Nephron progenitor cell (in vitro differentiated cells): ENCODE measurements around the gene ARPC2.
"Not testable (repeated sequence)": the region's sequence is repeated elsewhere in the genome, so short reads cannot be mapped to it uniquely, and the experiment has no call there.

ENCODE experiments used
- DNase-seq: peaks from one replicate; pipeline ENCODE4 v3.0.0; 2021
- H3K27ac Mint-ChIP-seq: 2 replicates; pipeline ENCODE4 v1.8.0; 2021; ENCODE audit warnings: mild to moderate bottlenecking, moderate library complexity, mixed read lengths
- H3K27me3 Mint-ChIP-seq: 2 replicates; pipeline ENCODE4 v1.8.0; 2021; ENCODE audit warnings: mild to moderate bottlenecking, low read depth, mixed read lengths; ENCODE audit not compliant: poor library complexity
- H3K36me3 Mint-ChIP-seq: 2 replicates; pipeline ENCODE4 v1.8.0; 2021; ENCODE audit warnings: low read depth, mixed read lengths
- H3K4me1 Mint-ChIP-seq: 2 replicates; pipeline ENCODE4 v1.8.0; 2021; ENCODE audit warnings: mixed read lengths
- H3K4me3 Mint-ChIP-seq: 2 replicates; pipeline ENCODE4 v1.8.0; 2021; ENCODE audit warnings: mild to moderate bottlenecking, moderate library complexity, mixed read lengths
- H3K9me3 Mint-ChIP-seq: 2 replicates; pipeline ENCODE4 v1.8.0; 2021; ENCODE audit warnings: mild to moderate bottlenecking, moderate library complexity, mixed read lengths
- CTCF ChIP-seq: fragments of 200-600 bp; sonication (generic); IDR thresholded peaks from 2 replicates; pipeline ENCODE4 v1.5.0; 2021; ENCODE audit warnings: antibody characterized with exemption

ARPC2 gene

GRCh38 chr2:218216674-218217359 lies at the start of gene ARPC2:
TSS of gene ARPC2 (plus strand) at chr2:218217189. CDS start at chr2:218217471, 282 bp downstream.
- Mint-ChIP-seq H3K9me3 (no peaks in the 10 kb centered on the region), H3K4me1 (peaks cover 49% of the 10 kb centered on the region), H3K4me3 (peak within 1 kb of the TSS; percentile 95), H3K27me3 (peaks cover 19% of the 10 kb centered on the region), H3K27ac (peak within 1 kb of the TSS; percentile 75), H3K36me3 (peaks cover 10% of the 10 kb centered on the region)
- no peak for TF ChIP-seq CTCF
- DNase-seq: peak; percentile 93

- no peak for DNase-seq
- no peak for TF ChIP-seq CTCF
- H3K4me3 Mint-ChIP-seq: no peak overlapping the region
- peaks cover 55% of the 10 kb centered on the region for H3K27me3 Mint-ChIP-seq
- no peak overlapping the region for H3K27ac Mint-ChIP-seq
- H3K4me1 Mint-ChIP-seq: peaks cover 5% of the 10 kb centered on the region
- no peaks in the 10 kb centered on the region for H3K36me3 Mint-ChIP-seq
- H3K9me3 Mint-ChIP-seq: peaks cover 6% of the 10 kb centered on the region
Observed at GRCh38 chr2:218168016-218168415, 49.0 kb upstream of the ARPC2 start.

- peak; percentile 70 for TF ChIP-seq CTCF
- Mint-ChIP-seq H3K36me3 (no peaks in the 10 kb centered on the region), H3K27me3 (peaks cover 47% of the 10 kb centered on the region), H3K4me1 (peaks cover 5% of the 10 kb centered on the region), H3K4me3 (no peak overlapping the region), H3K9me3 (peaks cover 5% of the 10 kb centered on the region), H3K27ac (no peak overlapping the region)
- DNase-seq: peak; percentile 75
Observed at GRCh38 chr2:218168635-218169462, 48.1 kb upstream of the ARPC2 start.

DNA sequence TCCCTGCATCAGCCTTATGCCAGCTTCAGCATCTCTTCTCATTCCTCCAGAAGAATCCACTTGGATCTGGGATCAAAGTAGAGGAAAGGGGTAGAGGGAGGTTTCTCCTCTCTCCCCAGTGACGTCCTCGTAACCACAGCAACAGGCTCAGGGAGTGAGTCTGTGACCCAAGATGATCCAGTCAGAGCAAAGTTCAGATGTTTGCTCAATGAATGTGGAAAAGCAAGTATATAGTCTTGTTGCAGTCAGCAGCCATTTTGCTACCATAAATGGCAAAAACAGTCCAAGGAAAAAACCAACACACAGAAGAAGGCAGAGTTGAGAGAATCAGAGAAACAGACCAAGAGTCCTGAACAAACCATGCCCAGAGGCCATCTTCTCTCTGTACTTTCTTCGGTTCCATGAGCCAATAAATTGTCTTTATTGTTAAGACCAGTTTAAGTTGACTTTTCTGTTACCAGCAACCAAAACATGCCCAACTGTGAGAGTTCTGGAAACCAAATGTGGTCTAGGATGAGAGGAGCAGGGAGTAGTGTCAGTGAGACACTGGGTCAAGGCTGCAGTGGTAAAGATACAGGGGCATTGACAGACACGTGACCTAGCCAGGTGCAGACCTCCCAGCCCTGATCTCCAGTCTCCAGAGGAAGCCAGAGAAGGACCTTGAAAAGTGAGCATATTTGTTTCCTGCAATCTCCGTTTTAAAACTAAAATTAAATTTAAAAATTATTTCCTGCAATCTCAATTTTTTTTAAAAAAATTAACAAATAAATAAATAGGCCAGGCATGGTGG lies 47.0 kb upstream of the ARPC2 start:
- peaks cover 5% of the 10 kb centered on the region for H3K4me1 Mint-ChIP-seq
- DNase-seq: no peak
- no peak overlapping the region for H3K4me3 Mint-ChIP-seq
- H3K27ac Mint-ChIP-seq: no peak overlapping the region
- peaks cover 38% of the 10 kb centered on the region for H3K27me3 Mint-ChIP-seq
- TF ChIP-seq CTCF: no peak
- no peaks in the 10 kb centered on the region for H3K9me3 Mint-ChIP-seq
- H3K36me3 Mint-ChIP-seq: no peaks in the 10 kb centered on the region

DNA sequence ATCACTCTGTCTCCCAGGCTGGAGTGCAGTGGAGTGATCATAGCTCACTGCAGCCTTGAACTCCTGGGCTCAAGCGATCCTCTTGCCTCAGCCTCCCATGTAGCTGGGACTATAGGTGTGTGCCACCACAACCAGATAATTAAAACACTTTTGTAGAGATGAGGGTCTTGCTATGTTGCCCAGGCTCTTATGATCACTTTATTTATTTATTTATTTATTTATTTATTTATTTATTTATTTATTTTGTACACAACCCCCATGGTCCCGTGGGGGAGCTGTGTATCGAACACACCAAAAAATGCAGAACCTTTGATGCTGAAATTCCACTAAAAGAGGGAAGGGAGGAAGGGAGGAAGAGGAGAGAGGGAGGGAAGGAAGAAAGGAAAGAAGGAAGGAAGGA lies 45.2 kb upstream of the ARPC2 start:
- not testable (repeated sequence) for H3K27ac Mint-ChIP-seq, H3K4me1 Mint-ChIP-seq, H3K9me3 Mint-ChIP-seq, H3K36me3 Mint-ChIP-seq, DNase-seq, H3K4me3 Mint-ChIP-seq
- peaks cover 22% of the 10 kb centered on the region for H3K27me3 Mint-ChIP-seq

DNA sequence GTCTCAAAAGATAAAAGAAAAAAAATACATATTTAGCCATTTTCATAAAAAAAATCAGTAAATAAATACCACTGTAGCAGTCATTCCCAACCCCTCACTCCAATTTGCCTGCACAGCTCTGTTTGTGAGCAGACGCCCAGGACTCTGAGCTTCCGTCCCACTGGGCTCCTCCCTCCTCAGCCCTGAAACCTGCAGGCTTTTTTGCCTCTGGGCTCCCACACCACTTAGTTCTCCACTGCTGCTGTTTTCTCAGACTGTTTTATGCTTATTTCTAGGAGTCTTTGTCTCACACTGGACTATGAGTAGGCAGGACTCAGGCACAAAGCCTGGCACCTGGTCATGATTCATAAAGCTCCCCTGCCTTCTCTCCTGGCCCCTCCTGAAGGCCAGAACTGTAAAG lies 44.1 kb upstream of the ARPC2 start:
- TF ChIP-seq CTCF: no peak
- H3K4me3 Mint-ChIP-seq: no peak overlapping the region
- H3K27me3 Mint-ChIP-seq: peaks cover 18% of the 10 kb centered on the region
- no peaks in the 10 kb centered on the region for H3K36me3 Mint-ChIP-seq
- no peaks in the 10 kb centered on the region for H3K9me3 Mint-ChIP-seq
- peaks cover 5% of the 10 kb centered on the region for H3K4me1 Mint-ChIP-seq
- DNase-seq: no peak
- H3K27ac Mint-ChIP-seq: no peak overlapping the region
